Lower lobe of right lung (tissue), 2 donors: ENCODE measurements around the gene KCTD5. TPM values are rescaled to one million over a fixed set of nuclear protein-coding genes. Genes with fewer than 3 reads are reported as not detected.
"Not testable (repeated sequence)": the region's sequence is repeated elsewhere in the genome, so short reads cannot be mapped to it uniquely, and the experiment has no call there.

Experiments used
- ATAC-seq, 2 donors: fragments of 200-7000 bp; cut with Tn5 transposase; one replicate each; pipeline ENCODE4 v1.9.1; 2020 to 2022; ENCODE audit warnings: mild to moderate bottlenecking in 2 of 2, moderate library complexity in 2 of 2
- DNase-seq: peaks from one replicate; pipeline ENCODE4 v3.0.0-alpha.2; 2020
- H3K27ac ChIP-seq: fragments of 200-600 bp; one replicate; pipeline ENCODE4 v1.8.0; 2022
- H3K27me3 ChIP-seq: fragments of 200-600 bp; one replicate; pipeline ENCODE4 v1.8.0; 2022; ENCODE audit warnings: low read depth
- H3K36me3 ChIP-seq: fragments of 200-600 bp; one replicate; pipeline ENCODE4 v1.8.0; 2022; ENCODE audit warnings: mild to moderate bottlenecking
- H3K4me1 ChIP-seq: fragments of 200-600 bp; one replicate; pipeline ENCODE4 v1.8.0; 2022
- H3K4me3 ChIP-seq: fragments of 200-600 bp; one replicate; pipeline ENCODE4 v1.8.0; 2022; ENCODE audit warnings: mild to moderate bottlenecking
- H3K9me3 ChIP-seq: fragments of 200-600 bp; one replicate; pipeline ENCODE4 v1.8.0; 2022
- CTCF ChIP-seq: fragments of 200-600 bp; IDR thresholded peaks from one replicate; pipeline ENCODE4 v1.8.0; 2022; ENCODE audit warnings: antibody characterized with exemption, mild to moderate bottlenecking
- intact Hi-C: fragments of 100-400 bp; cut with DNase I; formaldehyde crosslinking; loops from one replicate; pipeline ENCODE4 v1.11.0; 2022
- total RNA-seq: library from RNA; stranded (reverse); fragmentation: NEBNext Ultra II Directional; extraction: Animal tissue kit (Norgen Biotek cat#: 25700); gene quantifications from one replicate; pipeline ENCODE4 v1.2.1, GENCODE V29; 2021
- donor health status: DM: no; HTN: yes; CAD: no; lungs with severe emphysema.

KCTD5 gene
- total RNA-seq, 1 donor from 2014 or later: 24.8 TPM

GRCh38 chr16:2720064-2720457 lies 37.7 kb downstream of the KCTD5 start, which contains the start of gene PRSS27:
TSS of gene PRSS27 (minus strand) at chr16:2720224. CDS start at chr16:2720160, 64 bp downstream.
- H3K4me3 ChIP-seq: peak within 1 kb of the TSS; percentile 66
- H3K4me1 ChIP-seq: peaks cover 29% of the 10 kb centered on the region
- DNase-seq (no peak), ATAC-seq (no peak)
- TF ChIP-seq CTCF: no peak
- H3K27ac ChIP-seq: peak within 1 kb of the TSS; percentile 80
- intact Hi-C loops: no loop called here
- no peaks in the 10 kb centered on the region for H3K9me3 ChIP-seq
- H3K36me3 ChIP-seq: no peaks in the 10 kb centered on the region
- H3K27me3 ChIP-seq: peaks cover 6% of the 10 kb centered on the region

GRCh38 chr16:2720719-2721633 lies 38.7 kb downstream of the KCTD5 start:
- Histone ChIP-seq H3K36me3 (no peaks in the 10 kb centered on the region), H3K4me3 (peak overlapping the region; percentile 66), H3K9me3 (no peaks in the 10 kb centered on the region), H3K4me1 (peaks cover 25% of the 10 kb centered on the region), H3K27me3 (peaks cover 2% of the 10 kb centered on the region), H3K27ac (peak overlapping the region; percentile 80)
- TF ChIP-seq CTCF: peak; percentile 57
- intact Hi-C loops: no loop called here
- peak; percentile 91 to 92 for ATAC-seq
- DNase-seq: peak; percentile 90

GRCh38 chr16:2721634-2722173 lies 39.4 kb downstream of the KCTD5 start:
- ATAC-seq: peak in 1 of 2 donors; percentile 1
- intact Hi-C loops: not testable (repeated sequence)
- peak overlapping the region; percentile 66 for H3K4me3 ChIP-seq

GRCh38 chr16:2724088-2724676 lies 41.9 kb downstream of the KCTD5 start:
- no peak for TF ChIP-seq CTCF
- no peaks in the 10 kb centered on the region for H3K9me3 ChIP-seq
- ATAC-seq (no peak), DNase-seq (no peak)
- no peak overlapping the region for H3K27ac ChIP-seq
- peaks cover 21% of the 10 kb centered on the region for H3K4me1 ChIP-seq
- no peaks in the 10 kb centered on the region for H3K27me3 ChIP-seq
- no peaks in the 10 kb centered on the region for H3K36me3 ChIP-seq
- intact Hi-C loops: no loop called here
- no peak overlapping the region for H3K4me3 ChIP-seq

More at GRCh38 chr16:2721634-2722173, 39.4 kb downstream of the KCTD5 start:
- H3K36me3 ChIP-seq, DNase-seq, H3K9me3 ChIP-seq, H3K27me3 ChIP-seq: not testable (repeated sequence)
- peaks cover 25% of the 10 kb centered on the region for H3K4me1 ChIP-seq
- peak overlapping the region; percentile 80 for H3K27ac ChIP-seq

- no peak for TF ChIP-seq CTCF
- Histone ChIP-seq H3K36me3 (no peaks in the 10 kb centered on the region), H3K4me3 (no peak overlapping the region), H3K27me3 (no peaks in the 10 kb centered on the region), H3K4me1 (peaks cover 14% of the 10 kb centered on the region), H3K27ac (no peak overlapping the region), H3K9me3 (no peaks in the 10 kb centered on the region)
- no peak for ATAC-seq
- intact Hi-C loops: no loop called here
- no peak for DNase-seq
Observed at GRCh38 chr16:2724816-2725348, 42.6 kb downstream of the KCTD5 start.
